GM19463 (cell line): ENCODE data around the gene NSRP1.
"Not testable (repeated sequence)": the region's sequence is repeated elsewhere in the genome, so short reads cannot be mapped to it uniquely, and the experiment has no call there.

ENCODE experiments used
- ATAC-seq: cut with Tn5 transposase; IDR thresholded peaks from one replicate; pipeline ENCODE4 v1.9.1; 2021; ENCODE audit warnings: mild to moderate bottlenecking, moderate library complexity; ENCODE audit not compliant: unreplicated experiment

NSRP1 gene

GRCh38 chr17:30174556-30174955 lies 57.9 kb downstream of the NSRP1 start:
- ATAC-seq = no peak

GRCh38 chr17:30176855-30177254 lies 60.2 kb downstream of the NSRP1 start:
- no peak for ATAC-seq

GRCh38 chr17:30186761-30187160 lies 70.1 kb downstream of the NSRP1 start:
- ATAC-seq = no peak

GRCh38 chr17:30187573-30187972 lies 71.0 kb downstream of the NSRP1 start:
- ATAC-seq = no peak

- ATAC-seq = no peak
Observed at GRCh38 chr17:30188211-30188939, 71.8 kb downstream of the NSRP1 start.

GRCh38 chr17:30191072-30191471 lies 74.5 kb downstream of the NSRP1 start:
- no peak for ATAC-seq

- no peak for ATAC-seq
Observed at GRCh38 chr17:30196504-30196903, 79.9 kb downstream of the NSRP1 start.

- ATAC-seq = no peak
Observed at GRCh38 chr17:30197416-30197815, 80.8 kb downstream of the NSRP1 start.

GRCh38 chr17:30199600-30199999 lies 83.0 kb downstream of the NSRP1 start:
- ATAC-seq = no peak

GRCh38 chr17:30200106-30200505 lies 83.5 kb downstream of the NSRP1 start:
- ATAC-seq = no peak

GRCh38 chr17:30200656-30201055 lies 84.0 kb downstream of the NSRP1 start:
- not testable (repeated sequence) for ATAC-seq

- ATAC-seq = no peak
Observed at GRCh38 chr17:30203471-30203981, 86.9 kb downstream of the NSRP1 start.

GRCh38 chr17:30207655-30208054 lies 91.0 kb downstream of the NSRP1 start:
- ATAC-seq = no peak

GRCh38 chr17:30208214-30208613 lies 91.6 kb downstream of the NSRP1 start:
- no peak for ATAC-seq

- no peak for ATAC-seq
Observed at GRCh38 chr17:30209930-30210329, 93.3 kb downstream of the NSRP1 start.

- ATAC-seq = no peak
Observed at GRCh38 chr17:30210366-30210765, 93.8 kb downstream of the NSRP1 start.

GRCh38 chr17:30210901-30211300 lies 94.3 kb downstream of the NSRP1 start:
- ATAC-seq = no peak

GRCh38 chr17:30211371-30211770 lies 94.8 kb downstream of the NSRP1 start:
- no peak for ATAC-seq

GRCh38 chr17:30212750-30213149 lies 96.1 kb downstream of the NSRP1 start:
- peak; percentile 88 for ATAC-seq

GRCh38 chr17:30217054-30217453 lies 100.4 kb downstream of the NSRP1 start:
- no peak for ATAC-seq

- no peak for ATAC-seq
Observed at GRCh38 chr17:30217746-30218245, 101.2 kb downstream of the NSRP1 start.

- no peak for ATAC-seq
Observed at GRCh38 chr17:30218799-30219198, 102.2 kb downstream of the NSRP1 start.

- no peak for ATAC-seq
Observed at GRCh38 chr17:30219315-30219714, 102.7 kb downstream of the NSRP1 start.
